IPS-18a (cell line): ENCODE data around the gene BZW1.

Experiments
- H3K27ac ChIP-seq: one replicate; pipeline ENCODE4 v1.5.1; 2013; ENCODE audit warnings: low read length
- H3K27me3 ChIP-seq: one replicate; pipeline ENCODE4 v1.6.1; 2013; ENCODE audit warnings: mild to moderate bottlenecking, low read length; ENCODE audit not compliant: control insufficient read depth, insufficient read depth
- H3K36me3 ChIP-seq: one replicate; pipeline ENCODE4 v1.6.1; 2013; ENCODE audit warnings: low read depth, low read length; ENCODE audit not compliant: control insufficient read depth
- H3K4me1 ChIP-seq: one replicate; pipeline ENCODE4 v1.6.1; 2013; ENCODE audit warnings: low read depth, low read length; ENCODE audit not compliant: control insufficient read depth
- H3K4me3 ChIP-seq: one replicate; pipeline ENCODE4 v1.5.1; 2013; ENCODE audit warnings: low read length
- H3K9ac ChIP-seq: one replicate; pipeline ENCODE4 v1.6.1; 2013; ENCODE audit warnings: mild to moderate bottlenecking, low read length, moderate library complexity
- H3K9me3 ChIP-seq: one replicate; pipeline ENCODE4 v1.6.1; 2013; ENCODE audit warnings: low read depth, low read length; ENCODE audit not compliant: control insufficient read depth

The BZW1 gene

DNA sequence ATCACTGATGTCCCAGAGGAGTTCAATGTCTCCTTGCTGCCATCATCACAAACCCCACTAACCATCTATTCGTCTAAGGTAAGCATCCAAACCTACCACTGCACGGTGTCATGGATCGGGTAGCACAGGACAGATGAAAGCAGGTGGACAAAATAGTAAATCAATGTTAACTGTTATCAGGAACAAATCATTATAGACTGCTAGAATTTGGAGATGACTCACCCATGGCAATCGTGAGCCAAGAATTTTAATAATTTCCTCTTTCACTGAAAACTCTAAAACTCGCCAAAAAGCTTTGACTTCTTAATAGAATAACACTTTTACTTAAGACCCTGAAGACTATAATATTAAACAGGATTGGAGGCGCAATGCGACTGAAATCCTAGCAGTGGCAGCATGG is 33.7 kb upstream of the BZW1 start:
- Histone ChIP-seq H3K36me3 (no peaks in the 10 kb centered on the region), H3K27ac (no peak overlapping the region), H3K4me3 (no peak overlapping the region), H3K9ac (no peak overlapping the region), H3K9me3 (no peaks in the 10 kb centered on the region), H3K27me3 (no peaks in the 10 kb centered on the region), H3K4me1 (peaks cover 11% of the 10 kb centered on the region)

DNA sequence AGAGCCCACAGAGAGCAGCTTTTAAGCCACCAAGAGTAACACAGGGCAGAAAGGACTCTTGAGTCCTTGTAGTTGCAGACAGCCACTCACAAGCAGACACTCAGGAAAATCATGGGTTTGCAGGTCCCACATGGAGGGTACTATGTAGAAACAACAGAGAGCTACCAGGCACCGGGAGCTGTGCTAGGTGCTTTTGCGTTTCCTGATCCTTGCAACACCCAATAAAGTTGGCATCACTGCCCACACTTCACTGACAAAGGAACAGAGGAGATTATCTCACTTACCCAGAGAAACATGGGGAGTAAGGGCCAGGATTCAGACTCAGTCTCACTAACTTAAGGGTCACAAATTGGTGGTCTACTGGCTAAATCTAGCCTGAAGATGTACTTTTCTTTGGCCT is 32.5 kb upstream of the BZW1 start:
- Histone ChIP-seq H3K9ac (no peak overlapping the region), H3K4me3 (no peak overlapping the region), H3K4me1 (peaks cover 11% of the 10 kb centered on the region), H3K27ac (no peak overlapping the region), H3K9me3 (no peaks in the 10 kb centered on the region), H3K27me3 (no peaks in the 10 kb centered on the region), H3K36me3 (no peaks in the 10 kb centered on the region)

DNA sequence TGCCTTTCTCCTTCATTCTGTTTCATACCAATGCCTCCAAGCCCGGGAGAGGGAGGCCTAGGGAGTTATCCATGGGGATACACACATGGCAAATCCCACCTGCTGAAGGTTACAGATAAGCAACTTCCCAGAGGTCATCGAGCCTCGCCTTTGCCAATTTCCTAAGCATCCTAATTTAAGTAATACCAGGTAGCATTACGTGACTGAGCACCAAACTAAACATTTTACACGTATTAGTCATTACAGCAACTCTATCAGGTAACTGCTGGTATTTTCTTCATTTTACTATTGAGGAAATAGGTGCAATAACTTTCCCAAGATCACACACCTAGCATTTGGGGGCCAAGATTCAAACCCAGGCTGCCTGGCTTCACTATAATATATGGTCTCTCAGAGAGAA is 30.1 kb upstream of the BZW1 start:
- no peaks in the 10 kb centered on the region for H3K9me3 ChIP-seq
- no peak overlapping the region for H3K4me3 ChIP-seq
- no peak overlapping the region for H3K9ac ChIP-seq
- no peak overlapping the region for H3K27ac ChIP-seq
- no peaks in the 10 kb centered on the region for H3K4me1 ChIP-seq
- no peaks in the 10 kb centered on the region for H3K27me3 ChIP-seq
- H3K36me3 ChIP-seq: no peaks in the 10 kb centered on the region

DNA sequence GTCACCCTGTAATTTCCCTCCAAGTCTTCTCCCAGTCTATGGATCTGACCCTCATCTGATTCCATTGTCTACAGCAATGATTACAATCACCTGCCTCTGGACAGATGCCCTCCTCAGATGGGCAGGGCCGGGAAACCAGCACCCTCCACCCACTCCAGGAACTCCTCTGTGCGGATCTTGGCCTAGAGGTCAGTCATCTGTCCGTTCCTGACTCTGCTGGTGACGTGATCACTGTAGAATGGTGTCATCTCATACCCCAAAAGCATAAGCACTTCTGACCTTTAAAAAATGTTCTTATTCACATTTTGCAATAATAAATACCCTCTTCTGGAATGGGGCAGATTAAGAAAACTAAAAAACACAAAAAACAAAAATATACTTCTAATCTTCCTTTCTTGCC is 29.5 kb upstream of the BZW1 start:
- no peak overlapping the region for H3K4me3 ChIP-seq
- H3K9ac ChIP-seq: no peak overlapping the region
- no peaks in the 10 kb centered on the region for H3K36me3 ChIP-seq
- H3K27me3 ChIP-seq: no peaks in the 10 kb centered on the region
- no peak overlapping the region for H3K27ac ChIP-seq
- H3K4me1 ChIP-seq: no peaks in the 10 kb centered on the region
- no peaks in the 10 kb centered on the region for H3K9me3 ChIP-seq

DNA sequence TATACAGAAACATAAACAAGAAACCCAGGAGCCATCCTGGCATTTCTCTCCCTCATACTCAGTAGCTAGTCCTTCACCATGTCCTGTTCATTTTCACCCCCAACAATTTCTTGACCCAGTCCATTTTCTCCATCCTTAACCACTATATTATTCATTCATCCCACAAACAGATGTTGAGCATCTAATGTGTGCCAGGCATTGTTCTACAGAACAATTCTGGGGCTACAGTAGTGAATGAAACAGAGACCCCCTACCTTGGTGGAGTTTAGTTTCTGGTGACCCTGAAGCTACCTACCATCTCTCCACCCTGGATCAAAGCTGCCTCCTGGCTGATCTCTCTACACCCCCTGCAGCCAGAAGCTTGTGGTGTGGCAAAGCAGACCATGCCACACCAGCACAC is 27.5 kb upstream of the BZW1 start:
- H3K4me3 ChIP-seq: no peak overlapping the region
- no peak overlapping the region for H3K9ac ChIP-seq
- H3K4me1 ChIP-seq: no peaks in the 10 kb centered on the region
- H3K36me3 ChIP-seq: no peaks in the 10 kb centered on the region
- no peaks in the 10 kb centered on the region for H3K9me3 ChIP-seq
- no peak overlapping the region for H3K27ac ChIP-seq
- no peaks in the 10 kb centered on the region for H3K27me3 ChIP-seq

DNA sequence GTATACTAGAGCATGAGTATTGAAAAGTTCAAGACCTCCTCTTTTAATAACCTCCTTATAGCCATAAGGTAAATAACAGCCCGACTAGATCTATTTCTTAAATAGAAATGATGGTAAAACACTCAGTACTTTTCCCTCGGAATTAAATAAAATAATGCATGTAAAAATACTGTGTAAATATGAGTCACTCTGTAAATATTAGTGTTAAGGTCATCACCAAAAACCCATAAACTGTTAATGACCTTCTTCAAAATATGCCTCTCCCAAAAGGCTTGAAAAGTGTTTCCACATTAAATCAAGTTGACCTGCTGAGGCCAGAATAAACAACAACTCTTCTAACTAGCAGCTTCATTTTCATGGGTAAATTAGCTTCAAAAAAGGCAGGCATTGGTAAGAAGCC is 25.3 kb upstream of the BZW1 start:
- Histone ChIP-seq H3K9ac (no peak overlapping the region), H3K4me3 (no peak overlapping the region)

DNA sequence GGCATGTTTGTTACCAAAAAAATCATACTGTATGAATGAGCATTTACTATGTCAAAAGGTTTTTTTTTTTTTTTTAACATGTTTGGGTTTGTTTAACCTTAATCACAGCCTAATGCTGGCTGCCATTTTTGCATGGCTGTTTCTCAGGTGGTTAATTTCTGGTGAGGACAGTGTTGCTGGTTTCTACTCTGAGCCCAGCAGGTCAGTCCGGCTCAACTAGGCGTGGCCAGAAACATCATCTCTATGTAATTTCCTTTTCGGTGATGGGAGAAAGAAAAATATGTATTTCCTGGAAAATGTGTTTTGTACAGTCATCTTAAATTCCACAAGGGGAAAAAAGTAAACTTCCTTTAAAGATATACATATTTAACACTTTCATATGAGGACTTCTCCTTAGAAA is 24.9 kb upstream of the BZW1 start:
- no peak overlapping the region for H3K27ac ChIP-seq

More for the DNA sequence above, 25.3 kb upstream of the BZW1 start:
- H3K27ac ChIP-seq: no peak overlapping the region
- no peaks in the 10 kb centered on the region for H3K27me3 ChIP-seq
- no peaks in the 10 kb centered on the region for H3K9me3 ChIP-seq
- peaks cover 13% of the 10 kb centered on the region for H3K4me1 ChIP-seq
- H3K36me3 ChIP-seq: no peaks in the 10 kb centered on the region

DNA sequence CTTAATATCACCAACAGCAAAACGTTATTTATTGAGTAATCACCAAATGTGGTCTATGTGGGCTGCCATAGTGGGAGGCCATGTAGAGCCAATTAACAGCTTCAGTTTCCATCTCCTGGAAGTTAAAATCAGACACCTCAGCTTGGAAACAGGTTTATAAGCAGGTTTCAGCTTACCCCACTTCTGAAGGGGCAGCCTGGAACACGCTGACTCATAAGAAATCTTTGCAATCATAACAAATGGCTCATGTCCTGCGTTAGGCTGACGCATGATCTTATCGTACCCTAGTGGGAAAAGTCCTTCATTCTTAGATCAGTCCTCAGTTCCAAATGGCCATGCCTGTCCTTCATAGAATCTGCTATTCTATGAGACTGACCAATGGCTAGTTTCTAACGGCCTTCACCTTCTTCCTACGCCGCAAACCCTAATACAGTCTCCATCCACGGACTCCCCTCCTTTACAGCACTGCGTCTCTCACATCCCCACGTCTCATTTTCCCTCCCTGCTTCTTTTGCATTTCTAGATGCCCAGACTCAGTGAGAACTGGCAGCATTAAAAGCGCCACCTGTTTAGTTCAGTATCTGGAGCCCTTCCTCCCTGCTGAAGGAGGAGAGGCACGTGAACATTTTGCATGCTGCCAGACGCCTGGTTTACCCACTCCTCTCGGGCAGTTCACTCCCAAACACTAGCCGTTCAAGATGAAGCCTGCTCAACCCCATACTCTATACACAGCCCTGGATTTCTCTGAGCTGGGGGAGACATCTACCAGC is 24.2 kb upstream of the BZW1 start:
- Histone ChIP-seq H3K4me3 (no peak overlapping the region), H3K27me3 (no peaks in the 10 kb centered on the region), H3K27ac (no peak overlapping the region), H3K9me3 (no peaks in the 10 kb centered on the region), H3K4me1 (peaks cover 13% of the 10 kb centered on the region), H3K9ac (no peak overlapping the region), H3K36me3 (no peaks in the 10 kb centered on the region)

More for the DNA sequence above, 24.9 kb upstream of the BZW1 start:
- H3K9ac ChIP-seq: no peak overlapping the region
- no peaks in the 10 kb centered on the region for H3K27me3 ChIP-seq
- H3K36me3 ChIP-seq: no peaks in the 10 kb centered on the region
- H3K4me1 ChIP-seq: peaks cover 13% of the 10 kb centered on the region
- H3K4me3 ChIP-seq: no peak overlapping the region
- H3K9me3 ChIP-seq: no peaks in the 10 kb centered on the region

DNA sequence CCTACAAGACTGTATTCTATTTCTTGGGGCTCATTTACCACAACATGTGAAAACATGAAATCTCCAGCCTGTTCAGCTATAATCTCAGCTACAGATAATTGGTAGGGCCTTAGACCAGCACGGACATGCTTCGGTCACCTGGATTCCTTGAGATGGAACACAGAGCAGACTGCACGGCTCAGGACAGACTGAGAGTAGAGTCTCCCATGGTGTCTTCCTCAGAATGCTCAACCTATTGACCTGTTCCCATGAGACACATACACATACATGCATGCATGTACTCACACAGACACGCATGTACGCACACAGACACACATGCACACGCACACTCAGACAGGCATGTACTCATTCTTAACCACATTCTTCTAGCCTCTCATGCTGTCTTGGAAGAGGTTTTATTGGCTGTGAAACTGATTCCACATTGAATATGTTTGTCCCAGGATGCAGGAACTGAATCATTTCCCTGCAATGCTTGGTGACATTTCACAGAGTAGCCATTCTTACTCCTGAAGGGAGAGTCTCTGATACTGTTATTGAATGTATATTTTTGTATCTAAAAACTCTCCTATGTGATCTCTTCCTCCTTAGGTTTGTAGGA is 23.5 kb upstream of the BZW1 start:
- no peak overlapping the region for H3K27ac ChIP-seq
- H3K9me3 ChIP-seq: no peaks in the 10 kb centered on the region
- no peaks in the 10 kb centered on the region for H3K27me3 ChIP-seq
- no peak overlapping the region for H3K4me3 ChIP-seq
- no peaks in the 10 kb centered on the region for H3K36me3 ChIP-seq
- peaks cover 13% of the 10 kb centered on the region for H3K4me1 ChIP-seq
- no peak overlapping the region for H3K9ac ChIP-seq

DNA sequence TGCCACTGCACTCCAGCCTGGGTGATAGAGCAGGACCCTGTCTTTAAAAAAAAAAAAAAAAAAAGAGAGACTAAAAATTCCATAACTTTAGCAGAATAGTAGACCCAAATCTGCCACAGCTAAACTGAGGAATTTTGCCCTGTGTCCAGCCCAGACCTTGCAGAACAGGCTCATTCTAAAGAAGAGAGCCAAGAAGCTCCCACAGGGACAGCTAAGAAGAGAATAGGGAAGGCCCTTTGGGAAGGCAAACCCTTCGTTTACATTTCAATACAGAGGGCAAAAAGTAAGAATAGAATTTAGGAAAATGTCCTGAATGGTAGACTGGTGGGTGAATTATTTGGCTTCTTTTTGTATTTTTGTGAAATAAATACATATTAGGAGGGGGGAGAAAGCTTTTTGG is 21.5 kb upstream of the BZW1 start:
- no peak overlapping the region for H3K27ac ChIP-seq
- no peaks in the 10 kb centered on the region for H3K9me3 ChIP-seq
- H3K9ac ChIP-seq: no peak overlapping the region
- peaks cover 13% of the 10 kb centered on the region for H3K4me1 ChIP-seq
- no peaks in the 10 kb centered on the region for H3K27me3 ChIP-seq
- peak overlapping the region; percentile 9 for H3K4me3 ChIP-seq
- H3K36me3 ChIP-seq: no peaks in the 10 kb centered on the region

DNA sequence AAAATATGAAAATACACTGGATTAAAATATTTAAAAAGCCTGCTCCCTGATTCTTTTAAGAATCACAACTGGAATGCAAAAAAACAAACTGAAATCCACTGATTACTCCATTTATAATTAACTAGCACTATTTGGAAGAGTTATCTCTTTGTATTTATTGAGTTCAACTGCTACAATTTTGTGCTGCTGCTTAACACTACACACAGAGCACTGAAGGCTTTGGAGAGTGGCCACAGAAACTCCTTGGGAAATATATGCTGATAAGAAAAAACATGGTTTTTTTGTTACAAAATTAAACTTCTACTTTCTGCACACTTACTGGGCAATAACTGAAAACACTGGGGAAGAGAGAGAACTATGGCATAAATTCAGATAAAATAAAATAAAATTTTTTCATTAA is 19.8 kb upstream of the BZW1 start:
- Histone ChIP-seq H3K9me3 (no peaks in the 10 kb centered on the region), H3K9ac (no peak overlapping the region), H3K4me1 (peaks cover 13% of the 10 kb centered on the region)

DNA sequence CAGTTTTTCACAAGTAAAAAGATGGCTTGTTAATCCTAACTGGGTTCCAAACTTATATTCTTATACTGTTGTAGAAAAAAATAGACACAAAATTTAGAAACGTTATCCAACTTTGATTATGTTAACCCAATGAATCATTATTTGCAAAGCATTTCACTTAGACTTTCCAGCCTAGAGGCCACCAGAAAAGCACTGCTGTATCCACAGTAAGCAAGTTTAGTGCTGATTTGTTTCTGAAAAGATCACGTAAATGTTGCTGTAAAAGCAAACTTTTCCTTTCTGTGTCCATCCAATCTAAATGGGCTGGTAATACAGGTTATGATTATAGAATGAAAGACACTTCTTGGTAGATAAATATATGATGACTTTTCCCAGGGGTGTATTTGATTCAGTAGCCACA is 17.6 kb upstream of the BZW1 start:
- H3K36me3 ChIP-seq: no peaks in the 10 kb centered on the region
- H3K27ac ChIP-seq: no peak overlapping the region
- no peaks in the 10 kb centered on the region for H3K27me3 ChIP-seq
- peaks cover 13% of the 10 kb centered on the region for H3K4me1 ChIP-seq
- H3K4me3 ChIP-seq: no peak overlapping the region
- H3K9me3 ChIP-seq: no peaks in the 10 kb centered on the region
- no peak overlapping the region for H3K9ac ChIP-seq

More for the DNA sequence above, 19.8 kb upstream of the BZW1 start:
- Histone ChIP-seq H3K27me3 (no peaks in the 10 kb centered on the region), H3K4me3 (no peak overlapping the region), H3K36me3 (no peaks in the 10 kb centered on the region), H3K27ac (no peak overlapping the region)
